ENCODE measurements around the gene TSPOAP1. TPM values are rescaled to one million over a fixed set of nuclear protein-coding genes. Genes with fewer than 3 reads are reported as not detected.

Gene TSPOAP1
- total RNA-seq, 1 donor from 2014 or later, result 22.3 TPM

DNA sequence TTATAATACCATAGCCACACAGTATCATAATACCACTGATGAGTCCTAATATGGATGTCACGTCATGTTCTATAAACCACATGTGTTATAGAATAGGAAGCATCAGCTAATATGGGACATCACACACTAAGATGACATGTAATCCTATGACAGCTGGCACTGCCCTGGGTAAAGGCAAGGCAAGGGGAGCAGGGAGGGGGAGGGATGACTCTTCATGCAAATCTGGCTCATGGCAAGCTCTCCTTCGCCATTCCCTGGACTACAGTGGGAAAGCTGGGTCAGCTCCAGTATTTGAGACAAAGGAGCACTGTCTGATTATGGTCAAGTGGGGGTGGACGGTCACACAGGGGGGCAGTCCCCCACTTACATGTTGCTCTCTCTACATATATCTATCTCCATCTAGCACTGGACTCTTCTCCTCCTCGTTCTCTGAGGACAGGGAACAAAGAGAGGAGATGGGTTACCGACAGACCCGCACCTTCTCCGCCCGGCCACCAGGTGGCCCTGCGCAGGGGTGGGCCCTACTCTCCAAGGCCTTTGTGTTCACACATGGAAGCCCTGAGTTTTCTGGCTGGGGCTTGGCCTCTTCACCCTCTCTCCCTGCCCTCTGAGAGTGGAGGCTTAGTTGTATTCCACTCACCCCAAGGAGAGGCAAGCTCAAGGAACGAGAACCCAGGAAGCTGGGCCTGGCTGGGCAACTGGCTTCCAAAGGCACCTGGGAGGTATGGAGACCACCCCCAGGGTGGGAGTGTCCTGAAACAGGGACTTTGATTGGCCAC is 24.4 kb downstream of the TSPOAP1 start:
- no peak overlapping the region for H3K27ac Mint-ChIP-seq
- intact Hi-C loops (cut with micrococcal nuclease), result loop anchor here (1.0 kb wide), 2 partner anchors 113 to 143 kb away; partner anchors contain the start of gene RNF43
- no peaks in the 10 kb centered on the region for H3K4me1 Mint-ChIP-seq (ENCODE audit: low read depth)

DNA sequence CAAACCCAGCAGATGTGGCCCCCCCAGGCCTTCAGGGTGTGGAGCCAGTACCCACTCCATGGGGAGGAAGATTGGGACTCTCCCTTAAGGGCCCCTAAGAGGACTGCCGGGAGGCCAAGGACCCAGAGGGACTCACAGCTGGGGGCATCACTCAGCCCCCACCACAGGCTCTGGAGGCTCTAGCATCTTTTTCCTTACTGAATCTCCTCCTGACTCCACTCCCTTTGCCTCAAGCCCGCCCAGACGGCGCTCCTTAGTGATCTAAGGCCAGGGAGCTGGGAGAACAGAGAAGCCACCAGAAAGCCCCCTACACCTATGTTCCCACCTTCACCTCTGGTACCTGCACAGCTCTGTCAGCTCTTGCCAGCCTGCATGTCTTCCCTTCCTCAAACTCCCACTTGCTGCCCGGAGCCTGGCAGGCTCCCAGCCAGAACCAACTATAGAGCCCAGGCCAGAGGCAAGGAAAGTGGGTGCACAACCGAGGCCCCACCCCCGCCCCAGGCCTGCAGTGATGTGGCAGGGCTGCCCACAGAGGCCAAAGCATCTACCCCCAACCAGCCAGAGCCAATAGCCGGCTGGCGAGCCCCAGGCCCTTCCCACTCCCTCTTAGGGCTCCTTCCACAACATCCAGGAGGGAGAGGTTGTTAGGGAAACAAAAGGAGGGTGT is 25.5 kb downstream of the TSPOAP1 start:
- Mint-ChIP-seq H3K9me3 (no peaks in the 10 kb centered on the region), H3K27me3 (ENCODE audit: low read depth) (peaks cover 12% of the 10 kb centered on the region), H3K27ac (no peak overlapping the region), H3K36me3 (ENCODE audit: low read depth) (peaks cover 16% of the 10 kb centered on the region), H3K4me3 (ENCODE audit: low read depth) (no peak overlapping the region), H3K4me1 (ENCODE audit: low read depth) (no peaks in the 10 kb centered on the region)
- no peak for DNase-seq (ENCODE audit: low spot score)
- intact Hi-C loops (cut with micrococcal nuclease), result no loop called here

More for the DNA sequence above, 24.4 kb downstream of the TSPOAP1 start:
- no peak overlapping the region for H3K4me3 Mint-ChIP-seq (ENCODE audit: low read depth)
- H3K36me3 Mint-ChIP-seq (ENCODE audit: low read depth), result peaks cover 18% of the 10 kb centered on the region
- peaks cover 6% of the 10 kb centered on the region for H3K27me3 Mint-ChIP-seq (ENCODE audit: low read depth)
- DNase-seq (ENCODE audit: low spot score), result no peak
- H3K9me3 Mint-ChIP-seq, result no peaks in the 10 kb centered on the region

DNA sequence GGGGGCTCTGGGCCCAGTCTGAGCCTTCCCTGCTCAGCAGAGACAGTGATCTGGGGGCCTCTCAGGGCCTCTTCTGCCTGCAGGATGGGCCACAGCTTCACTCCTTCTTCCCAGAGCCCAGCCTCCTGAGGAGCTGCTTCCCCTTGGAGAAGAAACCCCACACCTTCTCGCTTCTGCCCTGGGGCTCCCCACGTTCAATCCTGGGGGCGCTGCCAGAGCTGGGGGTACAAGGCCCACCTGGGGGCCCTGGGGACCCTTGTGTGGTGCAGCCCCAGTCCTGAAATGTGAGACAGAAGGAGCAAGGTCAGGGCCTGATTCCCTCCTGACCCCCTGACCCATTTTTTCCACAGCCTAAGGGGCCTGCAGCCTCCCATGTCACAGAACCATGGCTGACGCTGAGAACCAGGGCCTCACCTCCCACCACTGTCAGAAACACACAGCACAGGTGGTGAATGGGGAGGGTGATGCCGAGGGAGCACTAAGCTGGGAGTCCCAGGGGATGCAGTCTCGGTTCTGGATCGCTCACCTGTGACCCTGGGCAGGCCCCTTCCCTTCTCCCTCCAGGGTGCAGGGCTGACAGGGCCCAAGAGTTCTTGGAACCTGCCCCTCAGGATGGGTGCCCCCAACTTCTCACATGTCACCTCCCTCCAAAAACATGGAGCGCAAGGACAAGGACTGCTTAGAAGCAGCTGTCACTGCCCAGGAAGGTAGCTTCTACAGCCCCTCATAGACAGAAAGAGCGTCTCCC is 26.2 kb downstream of the TSPOAP1 start:
- no peak overlapping the region for H3K4me3 Mint-ChIP-seq (ENCODE audit: low read depth)
- H3K4me1 Mint-ChIP-seq (ENCODE audit: low read depth), result no peaks in the 10 kb centered on the region
- H3K27ac Mint-ChIP-seq, result no peak overlapping the region
- no peaks in the 10 kb centered on the region for H3K9me3 Mint-ChIP-seq
- no peak for DNase-seq (ENCODE audit: low spot score)
- H3K27me3 Mint-ChIP-seq (ENCODE audit: low read depth), result peaks cover 14% of the 10 kb centered on the region
- intact Hi-C loops (cut with micrococcal nuclease), result no loop called here
- H3K36me3 Mint-ChIP-seq (ENCODE audit: low read depth), result peaks cover 14% of the 10 kb centered on the region

DNA sequence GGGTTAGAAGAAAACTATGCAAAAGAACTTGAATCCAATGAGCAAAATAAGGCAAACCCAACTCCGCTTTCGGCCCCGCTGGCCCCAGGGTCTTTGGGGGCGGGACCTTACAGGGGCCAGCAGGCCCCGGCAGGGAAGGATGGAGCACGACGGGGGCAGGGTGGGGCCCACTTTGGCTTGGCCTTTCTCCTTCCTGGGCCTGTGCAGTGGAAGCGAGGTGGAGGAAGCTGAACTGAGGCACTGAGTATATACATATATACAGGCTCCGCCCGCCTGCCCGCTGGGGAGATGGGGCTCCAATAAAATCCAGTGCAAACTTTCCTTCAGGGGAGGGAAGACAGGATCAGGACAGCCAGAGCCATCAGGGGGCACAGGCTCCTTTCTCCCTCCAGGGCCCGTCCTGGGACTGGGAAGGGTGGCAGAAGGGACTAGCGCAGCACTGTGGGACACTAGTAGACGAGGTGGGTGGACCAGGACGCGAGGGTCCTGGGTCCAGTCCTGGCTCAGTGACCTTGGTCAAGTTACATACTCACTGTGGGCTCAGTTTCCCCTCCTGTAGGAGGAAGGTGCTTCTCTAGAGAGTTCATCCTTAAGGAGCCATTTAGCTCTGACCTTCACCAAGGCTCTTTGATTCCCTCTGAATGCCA is 27.0 kb downstream of the TSPOAP1 start:
- H3K36me3 Mint-ChIP-seq (ENCODE audit: low read depth), result peaks cover 8% of the 10 kb centered on the region
- DNase-seq (ENCODE audit: low spot score), result no peak
- H3K4me3 Mint-ChIP-seq (ENCODE audit: low read depth), result no peak overlapping the region
- no peaks in the 10 kb centered on the region for H3K4me1 Mint-ChIP-seq (ENCODE audit: low read depth)
- H3K9me3 Mint-ChIP-seq, result no peaks in the 10 kb centered on the region
- intact Hi-C loops (cut with micrococcal nuclease), result no loop called here
- no peak overlapping the region for H3K27ac Mint-ChIP-seq
- H3K27me3 Mint-ChIP-seq (ENCODE audit: low read depth), result peaks cover 14% of the 10 kb centered on the region

DNA sequence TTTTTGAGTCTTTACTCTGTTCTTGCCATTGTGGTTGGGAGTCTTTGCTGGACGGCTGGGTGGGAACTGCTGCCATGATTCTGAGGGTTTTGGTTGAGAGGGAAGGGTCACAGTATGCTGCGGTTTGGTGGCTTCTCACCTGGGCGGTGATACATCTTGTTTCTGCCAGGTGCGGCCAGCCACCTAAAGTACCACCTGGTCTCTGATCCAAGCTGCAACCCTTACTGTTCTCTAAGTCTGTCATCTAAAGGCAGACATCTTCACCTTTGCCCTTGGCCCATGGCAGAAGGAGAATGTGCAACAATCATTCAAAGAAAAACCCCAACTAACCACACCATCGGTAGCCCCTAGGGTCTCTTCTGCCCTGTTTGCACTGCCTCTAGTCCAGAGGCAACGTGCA is 28.3 kb downstream of the TSPOAP1 start:
- Mint-ChIP-seq H3K27ac (no peak overlapping the region), H3K27me3 (ENCODE audit: low read depth) (peaks cover 17% of the 10 kb centered on the region), H3K4me1 (ENCODE audit: low read depth) (no peaks in the 10 kb centered on the region), H3K36me3 (ENCODE audit: low read depth) (peaks cover 8% of the 10 kb centered on the region), H3K4me3 (ENCODE audit: low read depth) (no peak overlapping the region), H3K9me3 (no peaks in the 10 kb centered on the region)
- intact Hi-C loops (cut with micrococcal nuclease), result no loop called here
- no peak for DNase-seq (ENCODE audit: low spot score)

DNA sequence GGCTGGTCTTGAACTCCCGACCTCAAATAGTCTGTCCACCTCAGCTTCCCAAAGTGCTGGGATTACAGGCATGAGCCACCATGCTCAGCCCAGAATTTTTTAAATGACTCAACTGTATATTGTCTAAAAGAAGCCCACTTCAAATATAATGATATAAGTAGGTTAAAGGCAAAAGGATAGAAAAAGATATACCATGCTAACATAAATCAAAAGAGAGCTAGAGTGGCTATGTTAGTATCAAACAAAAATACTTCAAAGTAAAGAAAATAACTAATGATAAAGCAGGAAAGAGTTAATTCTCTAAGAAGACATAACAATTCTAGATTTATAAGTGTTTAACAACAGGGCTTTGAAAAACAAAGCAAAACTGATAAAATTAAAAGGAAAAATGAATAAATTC is 34.6 kb downstream of the TSPOAP1 start:
- Mint-ChIP-seq H3K9me3 (no peaks in the 10 kb centered on the region), H3K27ac (no peak overlapping the region), H3K27me3 (ENCODE audit: low read depth) (peaks cover 48% of the 10 kb centered on the region), H3K36me3 (ENCODE audit: low read depth) (no peaks in the 10 kb centered on the region), H3K4me3 (ENCODE audit: low read depth) (no peak overlapping the region), H3K4me1 (ENCODE audit: low read depth) (no peaks in the 10 kb centered on the region)
- intact Hi-C loops (cut with micrococcal nuclease), result no loop called here
- DNase-seq (ENCODE audit: low spot score), result no peak

DNA sequence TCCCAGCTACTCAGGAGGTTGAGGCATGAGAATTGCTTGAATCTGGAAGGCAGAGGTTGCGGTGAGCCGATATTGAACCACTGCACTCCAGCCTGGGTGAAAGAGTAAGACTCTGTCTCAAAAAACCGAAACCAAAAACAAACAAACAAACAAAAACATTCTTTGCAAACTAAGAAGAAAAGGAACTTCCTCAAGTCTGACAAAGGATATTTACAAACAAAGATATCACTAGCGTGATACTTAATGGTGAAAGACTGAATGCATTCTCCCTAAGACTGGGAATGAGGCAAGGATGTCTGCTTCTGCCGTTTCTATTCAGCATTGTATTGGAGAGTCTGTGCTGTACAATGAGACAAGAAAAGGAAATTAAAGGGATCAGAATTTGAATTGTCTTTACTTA is 37.3 kb downstream of the TSPOAP1 start:
- H3K36me3 Mint-ChIP-seq (ENCODE audit: low read depth), result no peaks in the 10 kb centered on the region
- H3K27me3 Mint-ChIP-seq (ENCODE audit: low read depth), result peaks cover 46% of the 10 kb centered on the region
- H3K4me3 Mint-ChIP-seq (ENCODE audit: low read depth), result no peak overlapping the region
- H3K27ac Mint-ChIP-seq, result no peak overlapping the region
- intact Hi-C loops (cut with micrococcal nuclease), result no loop called here
- DNase-seq (ENCODE audit: low spot score), result peak; percentile 3
- H3K9me3 Mint-ChIP-seq, result no peaks in the 10 kb centered on the region
- peaks cover 1% of the 10 kb centered on the region for H3K4me1 Mint-ChIP-seq (ENCODE audit: low read depth)

DNA sequence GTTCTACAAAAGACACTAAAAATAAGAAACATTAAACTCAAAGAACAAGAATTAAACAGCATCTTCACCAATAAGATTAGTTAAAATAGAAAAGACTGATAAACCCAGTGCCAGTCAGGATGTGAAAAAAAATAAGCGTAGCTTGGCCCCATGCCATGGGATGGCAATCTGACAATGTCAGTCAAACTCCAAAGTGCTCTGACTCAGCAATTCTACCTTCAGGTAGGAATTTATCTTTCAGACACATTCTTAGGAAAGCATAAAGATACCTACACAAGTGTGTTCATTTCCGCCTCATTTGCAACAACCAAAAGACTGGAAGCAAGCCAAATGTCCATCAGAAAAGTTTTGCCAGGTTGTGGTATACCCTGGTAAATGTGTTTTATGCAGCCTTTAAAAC is 38.7 kb downstream of the TSPOAP1 start:
- Mint-ChIP-seq H3K27ac (no peak overlapping the region), H3K4me3 (ENCODE audit: low read depth) (no peak overlapping the region), H3K27me3 (ENCODE audit: low read depth) (peaks cover 44% of the 10 kb centered on the region), H3K36me3 (ENCODE audit: low read depth) (no peaks in the 10 kb centered on the region), H3K4me1 (ENCODE audit: low read depth) (peaks cover 5% of the 10 kb centered on the region), H3K9me3 (no peaks in the 10 kb centered on the region)
- intact Hi-C loops (cut with micrococcal nuclease), result no loop called here
- DNase-seq (ENCODE audit: low spot score), result no peak

DNA sequence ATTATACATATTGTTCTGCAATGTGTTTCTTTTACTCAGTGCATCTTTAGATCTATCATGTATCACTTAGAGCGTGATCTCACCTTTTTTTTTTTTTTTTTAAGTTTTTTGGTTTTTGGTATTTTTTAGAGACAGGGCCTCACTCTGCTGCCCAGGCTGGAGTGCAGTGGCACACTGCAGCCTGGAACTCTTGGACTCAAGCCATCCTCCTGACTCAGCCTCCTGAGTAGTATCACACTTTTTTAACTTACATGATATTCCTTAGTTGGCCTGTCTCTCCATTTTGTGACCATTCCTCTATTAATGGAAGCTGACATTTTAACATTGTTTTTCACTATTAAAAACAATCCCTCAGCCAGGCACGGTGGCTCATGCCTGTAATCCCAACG is 43.2 kb downstream of the TSPOAP1 start:
- H3K4me1 Mint-ChIP-seq (ENCODE audit: low read depth), result peaks cover 7% of the 10 kb centered on the region
- no peak overlapping the region for H3K4me3 Mint-ChIP-seq (ENCODE audit: low read depth)
- H3K27me3 Mint-ChIP-seq (ENCODE audit: low read depth), result peaks cover 24% of the 10 kb centered on the region
- H3K36me3 Mint-ChIP-seq (ENCODE audit: low read depth), result no peaks in the 10 kb centered on the region
- intact Hi-C loops (cut with micrococcal nuclease), result no loop called here
- no peak overlapping the region for H3K27ac Mint-ChIP-seq
- no peaks in the 10 kb centered on the region for H3K9me3 Mint-ChIP-seq
- no peak for DNase-seq (ENCODE audit: low spot score)

DNA sequence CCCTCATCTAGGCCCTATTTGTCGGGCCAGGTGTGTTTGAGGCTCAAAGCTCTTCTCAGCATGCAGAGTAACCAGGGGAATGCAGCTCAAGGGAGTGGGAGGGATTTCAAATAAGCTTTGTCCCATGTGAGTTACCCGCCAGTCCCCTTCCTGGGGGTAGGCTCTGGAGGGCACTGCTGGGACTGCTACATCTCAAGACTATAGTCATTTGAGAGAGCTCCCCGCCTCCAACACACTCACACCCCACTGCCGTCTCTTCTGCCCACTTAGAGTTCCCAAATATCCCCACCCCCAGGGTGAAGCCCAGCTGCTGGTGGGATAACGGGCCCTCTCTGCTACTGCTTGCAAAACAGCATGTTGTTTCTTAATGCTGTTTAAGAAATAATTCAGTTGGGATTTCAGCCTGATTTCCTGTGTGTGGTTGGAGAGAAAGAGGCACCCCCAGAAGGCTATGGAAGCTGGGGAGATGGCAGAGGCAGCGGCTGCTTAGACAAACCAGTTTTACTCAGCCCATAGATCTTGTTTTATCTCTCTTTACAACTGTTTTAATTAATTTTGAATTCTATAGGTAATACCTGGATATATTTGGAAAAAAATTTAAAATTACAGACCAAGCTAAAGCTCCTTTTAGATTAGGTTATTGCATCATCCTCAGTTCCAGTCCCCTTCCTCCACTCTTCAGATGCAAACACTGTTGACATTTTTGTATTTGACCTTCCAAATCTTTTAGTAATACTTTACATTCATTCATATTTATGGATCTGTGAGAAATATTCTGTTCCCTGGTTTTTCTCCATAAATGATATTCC is 43.8 kb downstream of the TSPOAP1 start:
- no peak overlapping the region for H3K27ac Mint-ChIP-seq
- no peak overlapping the region for H3K4me3 Mint-ChIP-seq (ENCODE audit: low read depth)
- no peaks in the 10 kb centered on the region for H3K36me3 Mint-ChIP-seq (ENCODE audit: low read depth)
- peaks cover 7% of the 10 kb centered on the region for H3K4me1 Mint-ChIP-seq (ENCODE audit: low read depth)
- no peaks in the 10 kb centered on the region for H3K9me3 Mint-ChIP-seq
- DNase-seq (ENCODE audit: low spot score), result no peak
- peaks cover 23% of the 10 kb centered on the region for H3K27me3 Mint-ChIP-seq (ENCODE audit: low read depth)
- intact Hi-C loops (cut with micrococcal nuclease), result no loop called here

DNA sequence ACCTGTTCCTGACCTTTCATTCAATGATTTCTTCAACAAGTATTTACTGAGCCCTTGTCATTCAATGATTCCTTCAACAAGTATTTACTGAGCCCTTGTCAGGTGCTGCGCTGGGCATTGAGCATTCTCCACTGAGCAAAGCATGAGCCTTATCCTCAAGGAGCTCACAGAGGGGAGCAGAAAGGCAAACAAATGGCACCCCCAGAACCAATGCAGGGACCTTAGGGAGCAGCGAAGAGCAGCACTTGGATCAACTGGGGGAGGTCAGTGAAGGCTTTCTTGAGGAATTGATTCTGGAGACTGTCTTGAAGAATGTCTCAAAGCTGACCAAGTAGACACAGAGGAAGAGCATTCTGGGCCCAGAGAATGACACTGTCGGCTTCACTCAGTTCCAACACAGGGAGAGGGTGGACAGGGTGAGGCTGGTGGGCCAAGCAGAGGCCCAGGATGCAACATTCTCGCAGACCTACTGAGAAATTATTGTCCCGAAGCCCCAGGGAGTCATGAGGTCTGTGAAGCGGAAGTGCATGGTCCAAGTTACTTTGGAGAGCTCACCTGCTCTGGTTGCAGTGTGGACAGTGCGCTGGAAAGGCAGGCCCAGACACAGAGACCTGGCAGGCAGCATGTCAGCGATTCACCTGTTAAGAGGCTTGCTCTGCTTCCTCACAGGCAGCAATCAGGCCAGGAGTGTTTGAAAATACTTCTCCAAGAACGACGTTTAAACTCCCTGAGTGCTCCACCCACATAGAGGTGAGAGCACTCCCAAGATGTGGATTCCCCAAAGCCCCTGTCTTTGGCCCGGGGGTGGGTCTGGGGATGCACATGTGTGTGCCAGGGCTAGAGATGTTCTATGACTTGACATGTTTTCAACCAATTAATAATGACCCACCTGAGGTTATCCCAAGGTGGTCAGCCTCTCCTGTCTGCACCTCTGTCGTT is 44.7 kb downstream of the TSPOAP1 start:
- Mint-ChIP-seq H3K9me3 (no peaks in the 10 kb centered on the region), H3K27ac (no peak overlapping the region), H3K4me3 (ENCODE audit: low read depth) (no peak overlapping the region), H3K27me3 (ENCODE audit: low read depth) (peaks cover 27% of the 10 kb centered on the region), H3K4me1 (ENCODE audit: low read depth) (peaks cover 11% of the 10 kb centered on the region), H3K36me3 (ENCODE audit: low read depth) (no peaks in the 10 kb centered on the region)
- no peak for DNase-seq (ENCODE audit: low spot score)
- intact Hi-C loops (cut with micrococcal nuclease), result no loop called here
